HG03571 (cell line): ENCODE measurements around the gene MRC2.
"Not testable (repeated sequence)": the region's sequence is repeated elsewhere in the genome, so short reads cannot be mapped to it uniquely, and the experiment has no call there.

Experiments used
- ATAC-seq: cut with Tn5 transposase; IDR thresholded peaks from one replicate; pipeline ENCODE4 v1.9.1; 2021; ENCODE audit not compliant: unreplicated experiment

MRC2 gene

DNA sequence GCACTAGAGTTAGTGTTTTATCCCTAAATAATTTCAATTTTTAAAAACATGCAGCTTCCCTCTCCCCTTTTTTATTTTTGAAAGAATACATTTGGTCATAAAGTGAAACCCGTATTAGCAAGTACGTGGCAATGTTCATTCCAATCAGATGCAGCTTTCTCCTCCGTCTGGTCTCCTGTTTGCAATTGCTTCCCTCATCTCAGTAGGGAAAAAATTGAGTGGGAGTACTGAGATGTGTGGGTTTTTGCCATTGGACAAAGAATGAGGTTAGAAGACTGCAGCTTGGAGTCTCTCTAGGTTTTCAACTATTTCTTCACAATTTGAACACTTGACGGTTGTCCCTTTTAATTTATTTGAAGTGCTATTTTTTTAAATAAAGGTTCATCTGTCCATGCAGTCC is 14.4 kb upstream of the MRC2 start:
- not testable (repeated sequence) for ATAC-seq

DNA sequence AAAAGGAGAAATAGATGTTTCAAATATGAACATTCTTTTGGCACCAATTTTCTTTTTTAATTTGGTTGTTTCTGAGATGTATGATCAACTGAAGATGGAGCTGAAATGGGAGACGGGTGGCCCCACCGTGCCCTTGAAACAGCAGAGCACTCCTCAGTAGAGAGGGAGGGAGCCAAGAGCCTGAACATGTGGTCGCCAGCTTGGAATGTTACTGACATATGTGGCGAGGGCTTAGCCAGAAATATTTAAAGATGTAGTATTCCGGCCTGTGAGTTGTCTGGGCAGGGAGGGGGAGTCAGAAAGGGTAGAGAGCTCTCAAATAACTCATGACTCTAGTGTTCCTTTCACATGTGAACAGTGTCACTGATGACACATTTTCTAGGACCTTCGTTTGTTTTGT is 13.3 kb upstream of the MRC2 start:
- no peak for ATAC-seq

DNA sequence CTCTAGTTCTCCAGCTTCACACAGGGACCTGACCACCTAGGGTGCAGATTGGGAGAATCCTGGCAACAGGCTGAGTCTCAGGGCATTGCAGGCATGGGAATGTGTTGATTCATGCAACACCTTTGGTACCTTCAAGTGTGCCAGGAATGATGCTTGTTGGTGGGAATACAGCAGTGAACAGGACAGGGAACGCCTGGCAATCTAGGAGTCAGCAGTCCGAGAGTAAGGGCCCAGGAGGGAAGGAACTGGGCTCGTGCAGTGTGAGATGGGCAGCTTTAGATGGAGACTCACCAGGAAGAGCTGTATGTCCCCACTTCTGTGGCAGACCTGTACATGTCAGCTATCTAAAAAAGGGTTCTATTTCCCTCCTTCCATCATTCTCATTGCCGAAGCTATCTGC is 12.0 kb upstream of the MRC2 start:
- no peak for ATAC-seq

- no peak for ATAC-seq
Observed at GRCh38 chr17:62616993-62617893, 10.2 kb upstream of the MRC2 start.

GRCh38 chr17:62617894-62618472 is 9.5 kb upstream of the MRC2 start:
- no peak for ATAC-seq

- ATAC-seq, result no peak
Observed at GRCh38 chr17:62618647-62619416, 8.6 kb upstream of the MRC2 start.

DNA sequence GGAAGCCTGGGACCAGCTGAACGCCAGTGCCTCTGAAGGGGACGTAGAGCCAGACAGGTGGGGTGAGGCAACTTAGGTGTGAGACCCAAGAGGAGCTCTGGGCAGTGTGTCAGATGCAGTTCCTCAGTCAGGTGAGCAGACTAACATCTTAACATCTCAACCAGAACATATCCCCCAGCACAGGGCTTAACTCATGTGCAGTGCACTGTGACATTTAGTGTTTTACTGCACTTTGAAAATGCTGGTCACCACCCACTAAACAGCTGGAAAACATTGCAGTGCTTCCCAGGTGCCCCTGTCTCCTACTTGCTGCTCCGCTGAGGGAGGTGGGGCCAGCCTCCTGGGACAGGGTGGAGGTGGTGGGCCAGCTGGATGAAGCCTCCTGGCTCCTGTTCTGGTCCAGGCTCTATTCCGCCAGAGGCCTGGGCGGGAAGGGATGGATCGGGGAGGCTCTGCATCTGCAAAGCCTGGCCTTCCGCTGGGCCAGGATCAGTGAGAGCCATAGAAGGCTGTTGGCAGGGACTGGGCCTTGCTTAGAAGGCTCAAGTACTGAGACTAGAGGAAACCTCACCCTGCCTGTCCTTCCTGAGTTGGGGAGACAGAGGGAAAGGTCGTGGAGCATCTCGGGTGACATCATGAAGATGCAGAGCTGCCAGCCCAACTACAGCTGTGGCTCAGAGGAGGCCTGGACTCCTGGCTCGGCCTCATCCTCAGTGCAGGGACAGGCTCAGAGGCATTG is 7.9 kb upstream of the MRC2 start:
- no peak for ATAC-seq

- no peak for ATAC-seq
Observed at GRCh38 chr17:62621223-62621622, 6.2 kb upstream of the MRC2 start.

GRCh38 chr17:62625184-62625869 is 2.1 kb upstream of the MRC2 start:
- no peak for ATAC-seq

DNA sequence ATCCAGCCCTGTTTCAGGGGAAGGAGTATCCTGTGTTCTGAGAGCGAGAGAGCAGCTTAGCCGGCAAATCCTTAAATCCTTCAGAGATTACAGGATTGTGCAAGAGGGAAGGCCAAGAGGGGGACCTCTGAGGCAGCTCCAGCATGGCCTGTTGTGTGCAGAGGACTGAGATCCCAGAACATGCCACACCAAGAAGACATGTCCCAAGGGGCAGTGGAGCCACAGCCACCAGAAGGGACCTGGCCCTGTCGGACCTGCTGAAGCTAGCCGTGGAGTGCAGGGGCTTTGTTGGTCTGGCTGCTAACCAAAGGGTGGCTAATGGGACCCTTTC is 1.6 kb upstream of the MRC2 start:
- ATAC-seq, result no peak

DNA sequence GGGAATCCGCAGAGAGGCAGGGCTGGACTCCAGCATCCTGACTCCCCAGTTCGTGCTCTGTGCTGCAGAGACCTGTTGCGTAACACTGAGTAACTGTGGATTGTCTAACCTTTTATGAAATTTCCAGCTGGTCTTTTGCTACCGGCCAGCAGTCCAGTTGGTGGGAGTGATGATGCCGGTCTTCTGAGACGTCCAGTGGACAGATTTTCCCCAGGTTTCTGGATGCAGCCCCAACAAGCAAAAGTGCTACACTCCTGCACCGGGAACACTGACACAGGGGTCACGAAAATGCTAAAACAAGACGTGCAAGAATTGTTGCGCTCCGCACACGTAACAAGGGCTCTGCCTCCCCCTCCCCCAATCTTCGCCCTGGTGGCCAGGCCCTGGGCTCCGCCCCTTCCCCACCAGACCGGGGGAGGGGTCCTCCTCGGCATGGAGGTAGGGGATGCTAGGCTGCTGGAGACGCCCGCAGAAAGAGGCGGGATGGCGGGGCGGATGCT is 701 bp upstream of the MRC2 start:
- ATAC-seq, result no peak

GRCh38 chr17:62627904-62628633 is 599 bp downstream of the MRC2 start:
- ATAC-seq, result no peak

- ATAC-seq, result no peak
Observed at GRCh38 chr17:62628831-62629555, 1.5 kb downstream of the MRC2 start.

- no peak for ATAC-seq
Observed at GRCh38 chr17:62629556-62630364, 2.3 kb downstream of the MRC2 start.

GRCh38 chr17:62630365-62631085 is 3.1 kb downstream of the MRC2 start:
- no peak for ATAC-seq

DNA sequence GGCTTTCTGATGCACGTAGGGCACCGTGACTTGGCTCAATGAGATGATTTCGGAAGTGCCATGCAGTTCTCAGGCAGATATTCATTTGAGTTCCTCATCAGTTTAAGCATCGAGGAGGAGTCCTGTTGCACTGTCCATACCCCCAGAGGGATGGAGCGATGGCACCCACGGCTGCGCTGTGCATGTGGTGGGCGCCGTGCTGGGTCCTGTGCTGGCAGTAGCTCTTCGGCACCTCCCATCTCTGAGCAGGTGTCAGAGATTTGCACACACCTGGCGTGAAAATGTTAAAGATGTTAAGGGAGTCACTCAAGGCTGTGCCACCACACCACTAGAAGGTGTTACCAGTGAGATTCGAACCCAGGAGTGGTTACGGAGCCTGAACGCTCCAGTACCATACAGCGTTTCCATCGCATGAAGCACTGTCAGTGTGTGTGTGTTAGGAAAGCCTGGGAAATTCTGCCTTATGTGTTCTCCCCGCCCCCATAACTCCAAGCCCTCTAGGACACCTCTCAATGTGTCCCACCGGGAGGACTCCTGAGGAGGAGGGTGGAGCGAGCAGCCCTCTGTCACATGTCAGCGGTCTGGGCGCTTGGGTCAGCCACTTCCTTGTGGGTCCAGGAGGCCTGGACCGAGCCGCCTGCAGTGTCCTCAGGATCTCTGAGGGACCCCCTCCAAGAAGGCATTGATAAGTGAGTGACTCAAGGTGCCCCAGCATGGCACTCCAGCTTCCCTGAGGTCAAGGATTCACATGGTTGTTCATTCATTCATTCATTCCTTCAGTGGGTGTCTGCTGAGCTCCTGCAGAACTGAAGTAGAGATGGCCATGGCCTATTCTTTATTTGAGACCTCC is 3.8 kb downstream of the MRC2 start:
- ATAC-seq, result no peak
